NCI-H2196 treated with DMSO at 0.1 percent for 48 hours (cell line): ENCODE data around the gene LOXL3.

Experiments used
- DNase-seq: peaks from one replicate; lab custom pipeline; 2025; ENCODE audit not compliant: unreplicated experiment; lab: John Stamatoyannopoulos, UW

The LOXL3 gene

GRCh38 chr2:74510272-74510671 lies 43.5 kb downstream of the LOXL3 start:
- DNase-seq, result no peak

DNA sequence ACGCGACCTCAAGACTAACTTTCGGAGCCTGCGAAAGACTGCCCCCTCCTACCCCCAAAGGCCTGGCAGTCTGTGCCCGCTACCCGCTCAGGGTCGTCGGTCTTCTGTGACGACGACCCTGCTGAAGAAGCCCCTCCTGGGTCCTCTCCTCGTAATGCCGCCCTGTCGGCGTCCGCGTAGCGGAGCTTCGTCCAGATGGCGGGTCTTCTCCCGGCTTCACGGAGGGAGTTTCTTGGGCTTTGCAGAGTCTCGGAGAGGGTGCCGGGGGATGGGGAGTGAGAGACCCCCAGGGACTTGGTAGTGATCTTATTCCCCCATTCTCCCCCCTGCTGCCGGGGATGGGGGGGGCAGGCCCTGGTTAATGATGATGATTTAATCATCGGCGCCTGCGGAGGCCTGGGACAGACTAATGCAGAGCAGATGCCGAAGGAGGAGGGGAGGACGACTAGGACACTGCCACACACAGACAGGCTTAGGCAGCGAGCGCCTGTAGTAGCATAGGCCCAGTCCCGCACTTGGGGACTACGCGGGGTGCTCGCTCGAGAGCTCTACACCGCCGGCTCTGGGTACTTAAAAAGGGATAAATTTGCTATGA lies 45.7 kb downstream of the LOXL3 start:
- no peak for DNase-seq

DNA sequence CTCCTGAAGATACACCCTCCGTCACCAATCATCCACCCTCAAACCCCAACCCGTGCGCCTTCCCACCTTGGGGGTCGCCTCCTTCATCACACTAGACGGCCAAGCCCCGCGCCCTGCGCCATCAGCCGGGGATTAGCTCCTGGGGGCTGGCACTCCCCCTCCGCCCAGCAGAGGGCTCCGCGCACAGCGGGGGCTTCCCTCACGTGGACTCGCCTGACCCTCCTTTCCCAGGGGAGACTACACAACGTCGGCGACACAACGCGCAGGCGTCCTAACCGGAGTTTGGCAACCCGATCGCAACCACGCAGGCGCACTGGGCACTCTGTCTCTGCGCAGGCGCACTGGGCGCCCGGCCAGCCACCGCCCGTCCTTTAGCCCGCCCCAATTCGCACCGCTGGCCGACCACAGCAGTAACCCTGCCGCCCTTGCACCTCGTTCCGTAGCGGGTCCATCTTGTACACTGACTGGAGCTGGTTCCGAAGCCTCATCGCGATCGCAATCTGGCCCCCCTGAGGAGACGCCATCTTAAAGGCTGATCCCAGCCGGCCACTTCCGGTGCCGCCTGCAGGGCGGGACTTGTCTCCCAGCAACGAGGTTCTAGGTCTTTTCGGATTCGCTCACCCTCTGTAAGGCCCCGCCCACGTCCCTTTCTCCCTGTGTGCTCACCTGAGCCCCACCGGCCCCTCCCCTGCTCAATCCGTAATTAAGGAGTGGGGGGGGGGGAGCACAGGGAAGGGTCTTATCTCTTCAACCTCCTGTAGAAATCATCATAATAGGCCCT lies 46.4 kb downstream of the LOXL3 start, which contains the start of gene PCGF1:
PCGF1 (minus strand) TSS at position 551 of the 781 bp plus-strand sequence; CDS start at position 524, 27 bp downstream.
- DNase-seq, result peak; percentile 81

- DNase-seq, result no peak
Observed at GRCh38 chr2:74505448-74506246, 48.1 kb downstream of the LOXL3 start.

DNA sequence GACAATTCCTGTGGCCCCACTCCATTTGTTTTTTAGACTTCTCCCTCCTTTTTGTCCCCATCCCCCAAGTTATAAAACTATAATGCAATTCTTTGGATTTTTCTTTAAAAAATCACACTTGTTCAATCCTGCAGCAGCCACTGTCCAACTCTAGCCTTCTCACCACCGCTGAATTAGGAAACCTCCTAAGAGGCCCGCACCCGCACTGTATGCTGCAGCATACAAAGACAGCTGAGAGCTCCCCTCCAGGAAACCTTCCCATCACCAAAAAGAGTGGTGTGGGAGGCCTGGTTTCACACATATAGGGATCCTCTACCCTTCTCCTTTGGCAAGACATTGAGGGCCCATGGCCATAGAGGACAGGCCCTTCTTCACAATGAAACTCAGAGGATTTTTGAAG lies 49.2 kb downstream of the LOXL3 start:
- DNase-seq, result no peak

- DNase-seq, result no peak
Observed at GRCh38 chr2:74503506-74504475, 50.0 kb downstream of the LOXL3 start.

DNA sequence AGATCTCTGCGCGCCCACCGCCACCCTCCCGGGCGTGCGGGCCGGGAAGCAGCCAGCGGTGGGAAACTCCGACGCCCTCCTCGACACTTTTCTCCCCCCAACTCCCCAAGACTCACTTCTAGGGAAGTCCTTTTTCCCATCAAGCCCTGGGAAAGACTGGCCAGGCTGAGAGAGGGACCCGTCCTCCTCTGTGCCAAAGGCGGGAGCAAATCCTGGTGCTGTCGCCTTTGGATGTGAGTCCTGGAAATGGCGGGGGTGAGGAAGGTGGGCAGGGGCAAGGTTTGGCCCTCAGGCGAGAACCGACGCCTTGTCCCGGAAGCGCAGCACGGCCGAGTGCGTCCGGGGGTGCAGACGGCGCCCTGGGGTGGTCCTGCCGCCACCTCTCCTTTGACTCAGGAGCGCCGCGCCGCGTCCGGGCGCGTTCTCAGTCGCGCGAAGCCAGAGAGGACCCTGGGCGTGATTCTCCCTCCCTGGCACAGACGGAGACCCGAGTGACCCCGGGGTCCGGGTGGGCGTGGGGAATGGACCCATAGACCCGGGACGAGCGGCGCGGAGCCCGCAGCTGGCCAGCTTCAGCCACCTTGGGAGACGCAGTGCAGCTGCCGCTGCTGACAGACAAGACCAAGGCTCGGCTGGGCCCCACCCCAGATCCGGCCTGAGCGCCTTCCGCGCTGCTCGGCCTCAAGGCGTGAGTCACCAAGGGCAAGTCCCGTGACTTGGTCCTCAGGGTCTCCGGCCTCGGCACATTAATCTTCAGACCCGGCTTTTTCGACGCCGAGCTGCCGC lies 50.8 kb downstream of the LOXL3 start:
- DNase-seq, result no peak

- DNase-seq, result no peak
Observed at GRCh38 chr2:74502147-74502719, 51.5 kb downstream of the LOXL3 start.

- DNase-seq, result no peak
Observed at GRCh38 chr2:74501335-74502071, 52.2 kb downstream of the LOXL3 start.

DNA sequence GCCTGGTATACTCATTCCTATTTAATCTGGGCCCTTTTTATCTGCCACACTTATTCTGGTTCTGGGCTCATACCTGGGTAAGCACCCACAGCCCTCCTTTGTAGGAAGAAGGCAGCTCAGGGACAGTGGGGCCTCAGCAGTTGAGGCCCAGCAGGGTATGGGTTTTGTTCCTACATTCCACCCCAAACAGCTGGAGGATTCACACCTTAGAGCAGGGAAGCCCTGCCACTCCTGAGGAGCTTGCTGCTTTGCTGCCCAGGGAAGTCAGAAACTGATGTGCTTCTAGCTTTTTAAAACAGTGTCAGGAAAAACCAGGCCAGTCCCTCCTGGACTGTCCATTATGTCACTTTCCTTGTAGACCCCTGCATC lies 53.2 kb downstream of the LOXL3 start:
- DNase-seq, result no peak

GRCh38 chr2:74499940-74500577 lies 53.7 kb downstream of the LOXL3 start:
- no peak for DNase-seq

- no peak for DNase-seq
Observed at GRCh38 chr2:74499267-74499939, 54.3 kb downstream of the LOXL3 start, which contains the start of gene LBX2. TSS of gene LBX2 (minus strand) at chr2:74499603. CDS start at chr2:74499537, 66 bp downstream.

DNA sequence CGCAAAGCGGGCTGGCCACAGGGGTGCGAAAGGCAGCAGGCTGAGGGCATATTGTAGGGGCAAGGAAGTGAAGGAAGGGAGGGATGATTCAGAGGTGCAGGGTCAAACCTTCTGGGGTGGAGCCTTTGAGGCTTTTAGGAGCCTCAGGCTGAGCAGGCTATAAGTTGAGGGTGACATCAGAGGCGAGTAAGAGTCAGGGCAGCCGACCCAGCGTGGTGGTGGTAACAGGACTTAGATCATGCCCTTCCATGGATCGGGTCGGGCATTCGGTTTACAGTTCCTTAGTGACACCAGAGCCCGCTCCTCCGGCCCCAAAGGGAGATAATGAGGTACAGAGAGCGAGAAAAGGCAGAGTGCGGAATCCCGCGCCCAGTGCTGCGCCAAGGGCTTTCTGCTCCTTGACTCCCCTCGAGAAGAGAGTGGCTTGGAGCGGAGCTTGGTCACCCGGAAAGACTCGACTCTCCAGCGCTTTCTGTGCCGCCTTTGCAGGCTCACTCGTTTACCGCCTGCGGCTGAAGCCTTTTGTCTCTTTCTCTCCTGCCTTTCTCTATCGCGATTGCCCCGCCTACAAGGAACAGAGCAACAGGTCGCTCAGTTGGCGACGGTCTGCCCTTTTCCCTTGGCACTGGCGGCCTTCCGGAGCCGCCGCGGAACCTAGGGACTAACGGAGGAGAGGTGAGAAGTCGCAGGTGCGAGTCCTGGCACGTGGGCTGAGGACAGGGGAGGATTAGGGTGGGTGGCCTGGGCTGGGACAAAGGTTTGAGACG lies 55.1 kb downstream of the LOXL3 start:
- no peak for DNase-seq

- DNase-seq, result no peak
Observed at GRCh38 chr2:74497777-74498499, 55.8 kb downstream of the LOXL3 start.

DNA sequence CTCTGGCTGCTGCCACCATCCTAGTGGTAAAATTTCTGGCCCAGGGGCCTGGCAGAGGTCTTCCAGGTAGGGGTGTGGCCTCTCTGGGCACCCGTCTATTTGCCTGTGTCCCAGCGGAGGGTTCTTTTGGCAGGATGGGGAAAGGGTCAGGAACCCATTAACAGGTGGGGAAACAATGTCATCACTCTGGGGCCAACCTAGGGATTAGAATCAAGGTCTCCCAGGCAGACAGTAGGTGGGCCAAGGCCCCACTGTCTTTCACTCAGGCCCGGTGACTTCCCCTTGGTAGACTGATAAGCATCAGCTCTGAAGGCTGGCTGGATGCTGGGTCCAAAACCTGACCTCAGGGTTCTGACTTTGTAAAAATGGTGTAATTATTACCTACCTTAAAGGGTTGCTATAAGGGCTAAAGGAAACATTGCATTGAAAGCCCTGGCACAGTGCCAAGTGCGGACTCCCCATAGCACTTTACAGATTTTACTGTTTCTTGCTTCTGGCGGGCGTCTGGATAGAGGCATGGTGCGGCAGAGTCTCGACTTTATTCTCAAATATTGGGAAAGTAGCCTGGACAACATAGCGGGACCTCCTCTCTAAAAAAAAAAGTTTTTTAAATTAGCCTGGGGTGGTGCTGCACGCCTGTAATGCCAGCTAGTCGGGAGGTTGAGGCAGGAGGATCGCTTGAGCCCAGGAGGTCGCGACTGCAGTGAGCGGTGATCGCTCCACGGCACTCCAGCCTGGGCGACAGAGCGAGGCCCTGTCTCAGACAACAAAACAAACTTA lies 56.6 kb downstream of the LOXL3 start:
- DNase-seq, result no peak

DNA sequence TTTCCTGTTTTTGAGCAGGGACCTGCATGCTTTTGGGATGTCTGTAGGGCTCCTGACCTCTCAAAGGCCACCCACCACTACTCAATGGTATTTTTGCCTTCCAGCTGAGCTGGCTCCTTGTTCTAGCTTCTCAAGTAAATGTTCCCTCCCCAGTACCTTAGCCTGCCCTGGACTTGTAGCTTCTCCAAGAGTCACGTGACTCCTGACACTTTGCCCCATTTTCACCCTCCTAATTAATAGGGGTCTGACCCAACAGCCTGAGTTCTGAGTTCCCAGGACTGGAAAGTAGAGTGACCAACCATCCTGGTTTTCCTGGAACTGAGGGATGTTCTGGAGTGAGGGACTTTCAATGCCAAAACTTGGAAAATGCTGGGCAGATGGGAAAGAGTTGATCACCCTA lies 58.3 kb downstream of the LOXL3 start:
- DNase-seq, result no peak
